SK-N-SH (cell line): ENCODE results near the gene RSRC2. TPM values are rescaled to one million over a fixed set of nuclear protein-coding genes. Genes with fewer than 3 reads are reported as not detected.

Experiments used
- CTCF ChIA-PET: fragments of 300-600, 350-600 bp; formaldehyde crosslinking; extraction: SDS; loops from one replicate; lab custom pipeline; 2021; lab: Yijun Ruan, JAX
- POLR2A ChIA-PET: fragments of 350-600 bp; sonication (Branson Sonifier 250); formaldehyde crosslinking; extraction: SDS; loops from one replicate; lab custom pipeline; 2020; ENCODE audit warnings: antibody characterized with exemption, inconsistent platforms; lab: Yijun Ruan, JAX
- DNase-seq: peaks from one replicate; pipeline ENCODE4 v3.0.0; 2012
- H2AFZ ChIP-seq: fragments of 200-600 bp; sonication (generic); 2 replicates; pipeline ENCODE4 v1.8.1; 2016; ENCODE audit warnings: antibody characterized with exemption, mild to moderate bottlenecking, low read depth
- H3F3A ChIP-seq: fragments of 200-600 bp; sonication (generic); replicated peaks from 2 replicates; pipeline ENCODE3; 2016; ENCODE audit warnings: antibody characterized with exemption, mild to moderate bottlenecking; ENCODE audit not compliant: insufficient read depth
- H3K27ac ChIP-seq, 2 experiments: fragments of 200-500 bp in 1 of 2; fragments of 200-600 bp in 1 of 2; sonication (Bioruptor generic) in 1 of 2; sonication (generic), shearing (Covaris generic) in 1 of 2; 2 replicates each; pipeline versions ENCODE4 v1.5.1 to v1.6.1; 2014 to 2016; ENCODE audit warnings: low read depth in 2 of 2, inconsistent platforms in 1 of 2, low read length in 1 of 2, mild to moderate bottlenecking in 1 of 2, mixed read lengths in 1 of 2
- H3K27me3 ChIP-seq: fragments of 200-600 bp; sonication (generic), shearing (Covaris generic); 2 replicates; pipeline ENCODE4 v1.6.1; 2016; ENCODE audit warnings: mixed run types; ENCODE audit not compliant: insufficient read depth
- H3K36me3 ChIP-seq, 2 experiments: fragments of 200-500 bp in 1 of 2; fragments of 200-600 bp in 1 of 2; sonication (Bioruptor generic) in 1 of 2; sonication (generic) in 1 of 2; replicated peaks in 1 of 2; 2 replicates each; pipeline versions ENCODE3 to v1.5.1; 2014 to 2016; ENCODE audit warnings: low read length in 1 of 2, mild to moderate bottlenecking in 1 of 2; ENCODE audit not compliant: insufficient read depth in 2 of 2, control insufficient read depth in 1 of 2
- H3K4me1 ChIP-seq, 2 experiments: fragments of 200-500 bp in 1 of 2; fragments of 200-600 bp in 1 of 2; sonication (Bioruptor generic) in 1 of 2; sonication (generic), shearing (Covaris generic) in 1 of 2; 2 replicates each; pipeline versions ENCODE4 v1.5.1 to v1.6.1; 2014 to 2016; ENCODE audit warnings: low read depth in 1 of 2, low read length in 1 of 2, mixed run types in 1 of 2; ENCODE audit not compliant: insufficient read depth in 2 of 2, control insufficient read depth in 1 of 2
- H3K4me2 ChIP-seq: fragments of 200-600 bp; sonication (generic), shearing (Covaris generic); 2 replicates; pipeline ENCODE4 v1.6.1; 2017; ENCODE audit warnings: mixed run types
- H3K4me3 ChIP-seq, 2 experiments: fragments of 200-500 bp in 1 of 2; fragments of 200-600 bp in 1 of 2; sonication (Bioruptor generic) in 1 of 2; sonication (generic), shearing (Covaris generic) in 1 of 2; 2 replicates each; pipeline versions ENCODE4 v1.5.1 to v1.8.1; 2014 to 2016; ENCODE audit warnings: low read depth in 2 of 2, inconsistent platforms in 1 of 2, low read length in 1 of 2, mild to moderate bottlenecking in 1 of 2, mixed read lengths in 1 of 2, moderate library complexity in 1 of 2
- H3K79me2 ChIP-seq: fragments of 200-600 bp; sonication (generic); 2 replicates; pipeline ENCODE4 v1.8.1; 2017; ENCODE audit warnings: mild to moderate bottlenecking; ENCODE audit not compliant: insufficient read depth
- H3K9ac ChIP-seq: fragments of 200-600 bp; sonication (generic); 2 replicates; pipeline ENCODE4 v1.6.1; 2017; ENCODE audit warnings: mixed run types
- H3K9me2 ChIP-seq: fragments of 200-600 bp; sonication (generic); 2 replicates; pipeline ENCODE4 v1.6.1; 2017; ENCODE audit warnings: mixed run types
- H3K9me3 ChIP-seq: fragments of 200-600 bp; sonication (generic); 2 replicates; pipeline ENCODE4 v1.6.1; 2017; ENCODE audit warnings: mixed run types, mild to moderate bottlenecking, moderate library complexity
- H4K20me1 ChIP-seq: fragments of 200-600 bp; sonication (generic); 2 replicates; pipeline ENCODE4 v1.6.1; 2017; ENCODE audit warnings: mild to moderate bottlenecking, mixed run types; ENCODE audit not compliant: insufficient read depth
- CHD2 ChIP-seq: fragments of 150-350 bp; IDR thresholded peaks from 2 replicates; pipeline ENCODE4 v1.6.1; 2018; ENCODE audit warnings: low read length; ENCODE audit not compliant: partially characterized antibody
- EP300 ChIP-seq, 2 experiments: IDR thresholded peaks; 2 replicates each; pipeline versions ENCODE4 v1.4.0 to v1.6.1; 2012; ENCODE audit warnings: borderline replicate concordance in 1 of 2, low read depth in 1 of 2, low read length in 1 of 2
- FOXJ3 ChIP-seq: sonication (generic); formaldehyde crosslinking; IDR thresholded peaks from 2 replicates; pipeline ENCODE4 v1.5.1; 2020; ENCODE audit warnings: mild to moderate bottlenecking, missing genetic modification reagents
- FOXM1 ChIP-seq: IDR thresholded peaks from 2 replicates; pipeline ENCODE4 v1.4.0; 2012; ENCODE audit warnings: low read depth, mild to moderate bottlenecking
- MEF2A ChIP-seq: IDR thresholded peaks from 2 replicates; pipeline ENCODE4 v1.4.0; 2012; ENCODE audit warnings: low read depth, borderline replicate concordance
- NRF1 ChIP-seq: IDR thresholded peaks from 2 replicates; pipeline ENCODE4 v1.6.1; 2012; ENCODE audit warnings: low read depth, mild to moderate bottlenecking, low read length
- RFX5 ChIP-seq: IDR thresholded peaks from 2 replicates; pipeline ENCODE4 v1.6.1; 2012; ENCODE audit warnings: mild to moderate bottlenecking, improper control_type of control experiment, low read length
- SIN3A ChIP-seq: IDR thresholded peaks from 2 replicates; pipeline ENCODE4 v1.6.1; 2012; ENCODE audit warnings: low read depth, mild to moderate bottlenecking, low read length, moderate library complexity, borderline replicate concordance
- TCF12 ChIP-seq: IDR thresholded peaks from 2 replicates; pipeline ENCODE4 v1.4.0; 2012
- USF1 ChIP-seq: IDR thresholded peaks from 2 replicates; pipeline ENCODE4 v1.4.0; 2012; ENCODE audit warnings: low read depth, borderline replicate concordance
- YY1 ChIP-seq: IDR thresholded peaks from 2 replicates; pipeline ENCODE4 v1.4.0; 2012; ENCODE audit warnings: low read depth, mild to moderate bottlenecking
- WGBS: methylation state at CpG from one replicate; pipeline ENCODE4 v1.1.6; 2017; ENCODE audit warnings: low lambda C conversion rate; 5-methylcytosine and 5-hydroxymethylcytosine counted together
- polyA plus RNA-seq, 3 experiments: library from polyadenylated mRNA; depleted of rRNA; stranded (reverse); fragments of >200 nt; gene quantifications; 2 replicates each; pipeline ENCODE4 v1.2.3, GENCODE V29; 2012
- TF ChIP-seq, protein P1 (sequence below): IDR thresholded peaks from 2 replicates; pipeline ENCODE4 v1.6.1; 2012; ENCODE audit warnings: mild to moderate bottlenecking, low read depth, low read length, moderate library complexity

RSRC2 gene
- polyA plus RNA-seq, 1 of the 3 experiments (the other 2 are of a cell fraction) = 24.8 TPM

GRCh38 chr12:122474324-122474716 is 52.4 kb downstream of the RSRC2 start:
- Histone ChIP-seq H4K20me1 (no peaks in the 10 kb centered on the region), H3K79me2 (no peaks in the 10 kb centered on the region), H3K9ac (no peak overlapping the region), H2AFZ (no peak overlapping the region), H3K9me3 (no peaks in the 10 kb centered on the region), H3K27ac (no peak overlapping the region), H3K4me3 (no peak overlapping the region), H3K36me3 (peaks cover 41 to 61% of the 10 kb centered on the region in 2 experiments), H3K9me2 (no peaks in the 10 kb centered on the region), H3K4me2 (no peak overlapping the region), H3K27me3 (no peaks in the 10 kb centered on the region), H3K4me1 (peaks cover 0 to 4% of the 10 kb centered on the region in 2 experiments; a peak in 1 of 4 replicates), H3F3A (peaks cover 30% of the 10 kb centered on the region)
- TF ChIP-seq, protein P1, sequence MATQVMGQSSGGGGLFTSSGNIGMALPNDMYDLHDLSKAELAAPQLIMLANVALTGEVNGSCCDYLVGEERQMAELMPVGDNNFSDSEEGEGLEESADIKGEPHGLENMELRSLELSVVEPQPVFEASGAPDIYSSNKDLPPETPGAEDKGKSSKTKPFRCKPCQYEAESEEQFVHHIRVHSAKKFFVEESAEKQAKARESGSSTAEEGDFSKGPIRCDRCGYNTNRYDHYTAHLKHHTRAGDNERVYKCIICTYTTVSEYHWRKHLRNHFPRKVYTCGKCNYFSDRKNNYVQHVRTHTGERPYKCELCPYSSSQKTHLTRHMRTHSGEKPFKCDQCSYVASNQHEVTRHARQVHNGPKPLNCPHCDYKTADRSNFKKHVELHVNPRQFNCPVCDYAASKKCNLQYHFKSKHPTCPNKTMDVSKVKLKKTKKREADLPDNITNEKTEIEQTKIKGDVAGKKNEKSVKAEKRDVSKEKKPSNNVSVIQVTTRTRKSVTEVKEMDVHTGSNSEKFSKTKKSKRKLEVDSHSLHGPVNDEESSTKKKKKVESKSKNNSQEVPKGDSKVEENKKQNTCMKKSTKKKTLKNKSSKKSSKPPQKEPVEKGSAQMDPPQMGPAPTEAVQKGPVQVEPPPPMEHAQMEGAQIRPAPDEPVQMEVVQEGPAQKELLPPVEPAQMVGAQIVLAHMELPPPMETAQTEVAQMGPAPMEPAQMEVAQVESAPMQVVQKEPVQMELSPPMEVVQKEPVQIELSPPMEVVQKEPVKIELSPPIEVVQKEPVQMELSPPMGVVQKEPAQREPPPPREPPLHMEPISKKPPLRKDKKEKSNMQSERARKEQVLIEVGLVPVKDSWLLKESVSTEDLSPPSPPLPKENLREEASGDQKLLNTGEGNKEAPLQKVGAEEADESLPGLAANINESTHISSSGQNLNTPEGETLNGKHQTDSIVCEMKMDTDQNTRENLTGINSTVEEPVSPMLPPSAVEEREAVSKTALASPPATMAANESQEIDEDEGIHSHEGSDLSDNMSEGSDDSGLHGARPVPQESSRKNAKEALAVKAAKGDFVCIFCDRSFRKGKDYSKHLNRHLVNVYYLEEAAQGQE = no peak
- TF ChIP-seq FOXJ3 (CRISPR knock-in tag) (no peak), YY1 (no peak), EP300 (IDR thresholded peaks at IDR 0.05; ENCODE audit: borderline replicate concordance in 1 of 2, low read depth in 1 of 2, low read length in 1 of 2) (no peak), NRF1 (no peak), FOXM1 (no peak), USF1 (no peak), TCF12 (no peak), MEF2A (no peak)
- CTCF ChIA-PET = interaction anchor here (0.9 to 7.3 kb wide), 2 partner anchors 17 to 74 kb away, joined by 3 to 148 read pairs; no protein-coding TSS in a partner anchor
- POLR2A ChIA-PET = interaction anchor here (0.6 kb wide), 1 partner anchor 17 kb away, joined by 8 read pairs; no protein-coding TSS in a partner anchor
- DNase-seq = no peak
- 87% methylated on average over 2 of the region's 2 CpGs for WGBS

DNA sequence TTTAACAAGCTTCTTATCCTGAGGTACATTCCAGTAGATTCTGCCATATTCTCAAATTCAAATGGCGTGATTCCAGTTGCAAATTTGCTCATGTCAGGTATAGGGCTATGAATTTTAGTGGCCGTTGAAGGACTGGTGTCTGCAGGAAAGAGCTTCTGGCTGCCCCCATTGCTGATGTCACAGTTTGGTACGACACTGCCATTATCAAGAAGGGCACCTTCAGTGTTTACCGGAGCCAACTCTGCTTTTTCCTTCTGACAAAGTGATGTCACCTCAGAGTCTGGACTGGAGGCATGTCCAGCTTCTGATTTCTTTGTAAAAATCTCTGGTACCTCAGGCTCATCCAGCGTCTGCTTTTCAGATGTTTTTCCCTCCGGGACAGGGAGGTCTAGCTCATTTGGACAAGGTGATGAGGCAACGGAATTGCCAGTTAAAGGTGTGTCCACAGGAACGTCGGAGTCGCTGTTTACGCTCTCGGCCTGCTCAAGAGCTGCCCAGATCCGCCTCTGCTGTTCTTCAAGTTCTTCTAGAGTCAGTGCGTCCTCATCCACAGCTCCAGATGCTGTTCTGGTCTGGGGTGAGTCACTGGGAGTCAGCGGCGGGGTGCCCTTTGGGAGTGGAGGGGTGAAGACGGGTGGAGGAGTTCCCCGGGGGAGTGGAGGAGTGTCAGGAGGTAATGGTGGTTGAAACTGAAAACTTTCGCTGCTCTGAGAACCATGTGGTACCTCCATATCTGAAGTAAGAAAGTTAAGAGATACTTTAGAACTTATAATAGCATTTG is 53.0 kb downstream of the RSRC2 start:
- POLR2A ChIA-PET = no interaction called here
- no peaks in the 10 kb centered on the region for H3K9me3 ChIP-seq
- no peak overlapping the region for H3K9ac ChIP-seq
- H4K20me1 ChIP-seq = no peaks in the 10 kb centered on the region
- 82% methylated on average over 19 of the region's 19 CpGs for WGBS
- H3K4me2 ChIP-seq = no peak overlapping the region
- H3K79me2 ChIP-seq = no peaks in the 10 kb centered on the region
- H3K36me3 ChIP-seq = peaks cover 36 to 55% of the 10 kb centered on the region in 2 experiments
- H3F3A ChIP-seq = peaks cover 30% of the 10 kb centered on the region
- peaks cover 0 to 4% of the 10 kb centered on the region in 2 experiments; a peak in 1 of 4 replicates for H3K4me1 ChIP-seq
- H3K27me3 ChIP-seq = no peaks in the 10 kb centered on the region
- TF ChIP-seq SIN3A = no peak
- TF ChIP-seq RFX5 = no peak
- TF ChIP-seq CHD2 = no peak
- CTCF ChIA-PET = interaction anchor here (0.9 to 7.3 kb wide), 4 partner anchors 10 to 73 kb away, joined by 3 to 148 read pairs (median 22); partner anchors contain the start of gene ZCCHC8
- H3K9me2 ChIP-seq = no peaks in the 10 kb centered on the region
- DNase-seq = no peak
- H3K27ac ChIP-seq = no peak overlapping the region
- no peak overlapping the region for H2AFZ ChIP-seq
- no peak overlapping the region for H3K4me3 ChIP-seq
